ENCODE data around the gene GPR148.
"Not testable (repeated sequence)": the region's sequence is repeated elsewhere in the genome, so short reads cannot be mapped to it uniquely, and the experiment has no call there.

The GPR148 gene

DNA sequence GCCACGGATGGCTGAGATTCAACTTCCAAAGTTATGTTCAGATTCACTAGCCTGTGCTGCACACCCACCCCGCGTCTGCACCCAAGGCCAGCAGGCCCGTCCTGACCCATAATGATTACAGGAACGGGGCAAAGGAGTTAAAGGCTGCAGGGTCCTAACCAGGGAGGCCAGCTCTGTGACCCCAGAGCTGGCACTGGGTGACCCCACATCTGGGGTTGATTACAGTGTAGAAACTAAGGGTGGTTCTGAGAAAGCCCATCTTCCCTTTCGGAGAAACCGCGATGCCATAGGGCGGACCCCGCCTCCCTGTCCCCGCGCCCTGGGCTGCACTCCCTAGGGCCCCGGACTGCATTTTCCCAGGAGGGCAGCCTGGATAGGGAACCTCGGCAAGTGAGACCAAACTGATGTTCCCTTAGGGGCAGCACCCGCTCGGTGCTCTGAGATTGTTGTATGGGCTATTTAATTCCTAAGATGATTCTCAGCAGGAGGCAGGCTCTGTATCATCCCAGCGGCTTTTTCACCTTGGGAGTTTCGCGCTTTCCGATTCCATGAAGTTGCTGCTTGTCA is 2.2 kb upstream of the GPR148 start:
- TF ChIP-seq, protein P1, sequence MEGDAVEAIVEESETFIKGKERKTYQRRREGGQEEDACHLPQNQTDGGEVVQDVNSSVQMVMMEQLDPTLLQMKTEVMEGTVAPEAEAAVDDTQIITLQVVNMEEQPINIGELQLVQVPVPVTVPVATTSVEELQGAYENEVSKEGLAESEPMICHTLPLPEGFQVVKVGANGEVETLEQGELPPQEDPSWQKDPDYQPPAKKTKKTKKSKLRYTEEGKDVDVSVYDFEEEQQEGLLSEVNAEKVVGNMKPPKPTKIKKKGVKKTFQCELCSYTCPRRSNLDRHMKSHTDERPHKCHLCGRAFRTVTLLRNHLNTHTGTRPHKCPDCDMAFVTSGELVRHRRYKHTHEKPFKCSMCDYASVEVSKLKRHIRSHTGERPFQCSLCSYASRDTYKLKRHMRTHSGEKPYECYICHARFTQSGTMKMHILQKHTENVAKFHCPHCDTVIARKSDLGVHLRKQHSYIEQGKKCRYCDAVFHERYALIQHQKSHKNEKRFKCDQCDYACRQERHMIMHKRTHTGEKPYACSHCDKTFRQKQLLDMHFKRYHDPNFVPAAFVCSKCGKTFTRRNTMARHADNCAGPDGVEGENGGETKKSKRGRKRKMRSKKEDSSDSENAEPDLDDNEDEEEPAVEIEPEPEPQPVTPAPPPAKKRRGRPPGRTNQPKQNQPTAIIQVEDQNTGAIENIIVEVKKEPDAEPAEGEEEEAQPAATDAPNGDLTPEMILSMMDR (conservative IDR thresholded peaks at IDR 0.05; ENCODE audit: low read depth, low read length), result no peak
- no peak for DNase-seq (ENCODE audit: low read depth)
- H3K4me3 ChIP-seq (ENCODE audit: low read depth, low read length), result peak overlapping the region; percentile 65

DNA sequence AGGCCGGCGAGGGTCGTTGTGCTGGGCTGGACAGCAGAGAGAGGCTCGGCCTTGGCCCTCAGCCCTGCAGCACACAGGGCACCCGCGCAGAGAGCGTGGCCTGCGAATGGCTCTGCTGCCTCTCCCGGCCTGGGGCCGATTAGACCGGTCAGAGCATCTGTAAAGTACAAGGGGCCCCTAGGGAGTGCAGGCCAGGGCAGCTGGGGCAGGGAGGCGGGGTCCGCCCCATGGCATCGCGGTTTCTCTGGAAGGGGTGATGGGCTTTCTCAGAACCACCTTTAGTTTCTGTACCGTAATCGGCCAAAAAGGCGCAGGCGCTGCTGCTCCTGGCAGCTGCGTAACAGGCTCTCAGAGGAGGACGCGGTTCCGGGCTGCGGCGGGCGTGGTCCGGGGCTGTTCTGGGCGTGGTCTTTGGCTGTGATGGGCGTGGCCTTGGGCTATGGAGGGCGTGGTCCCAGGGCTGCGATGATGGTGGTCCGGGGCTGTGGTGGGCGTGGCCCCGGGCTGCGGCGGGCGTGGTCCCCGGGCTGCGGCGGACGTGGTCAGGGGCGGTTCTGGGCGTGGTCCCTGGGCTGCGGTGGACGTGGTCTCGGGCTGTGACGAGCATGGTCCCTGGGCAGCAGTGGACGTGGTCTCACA is 1.5 kb upstream of the GPR148 start:
- peak overlapping the region; percentile 65 for H3K4me3 ChIP-seq (ENCODE audit: low read depth, low read length)
- DNase-seq (ENCODE audit: low read depth), result peak; percentile 74
- TF ChIP-seq, protein P1 (conservative IDR thresholded peaks at IDR 0.05; ENCODE audit: low read depth, low read length), result no peak

DNA sequence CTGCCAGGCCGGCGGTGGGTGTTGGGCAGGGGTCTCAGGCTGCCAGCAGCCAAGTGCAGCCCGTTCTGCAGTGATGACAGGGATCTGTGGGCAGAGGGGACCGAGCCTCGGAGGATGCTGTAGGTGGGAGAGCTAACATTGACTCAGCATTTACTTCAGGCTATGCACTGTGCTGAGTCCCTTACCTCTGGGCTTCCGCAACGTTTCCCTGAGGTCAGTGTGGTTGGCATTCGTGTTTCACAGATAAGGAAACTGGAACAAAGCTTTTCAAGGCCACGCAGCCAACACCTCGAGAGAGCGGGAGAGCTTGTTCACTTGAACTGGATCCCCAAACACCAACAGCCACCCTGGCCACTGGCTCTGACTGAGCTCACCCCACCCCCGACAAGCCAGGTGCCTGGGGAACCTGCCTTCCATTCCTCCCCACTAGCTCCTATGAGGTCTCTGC is 839 bp upstream of the GPR148 start:
- peak overlapping the region; percentile 65 for H3K4me3 ChIP-seq (ENCODE audit: low read depth, low read length)
- TF ChIP-seq, protein P1 (conservative IDR thresholded peaks at IDR 0.05; ENCODE audit: low read depth, low read length), result no peak
- peak; percentile 5 for DNase-seq (ENCODE audit: low read depth)

DNA sequence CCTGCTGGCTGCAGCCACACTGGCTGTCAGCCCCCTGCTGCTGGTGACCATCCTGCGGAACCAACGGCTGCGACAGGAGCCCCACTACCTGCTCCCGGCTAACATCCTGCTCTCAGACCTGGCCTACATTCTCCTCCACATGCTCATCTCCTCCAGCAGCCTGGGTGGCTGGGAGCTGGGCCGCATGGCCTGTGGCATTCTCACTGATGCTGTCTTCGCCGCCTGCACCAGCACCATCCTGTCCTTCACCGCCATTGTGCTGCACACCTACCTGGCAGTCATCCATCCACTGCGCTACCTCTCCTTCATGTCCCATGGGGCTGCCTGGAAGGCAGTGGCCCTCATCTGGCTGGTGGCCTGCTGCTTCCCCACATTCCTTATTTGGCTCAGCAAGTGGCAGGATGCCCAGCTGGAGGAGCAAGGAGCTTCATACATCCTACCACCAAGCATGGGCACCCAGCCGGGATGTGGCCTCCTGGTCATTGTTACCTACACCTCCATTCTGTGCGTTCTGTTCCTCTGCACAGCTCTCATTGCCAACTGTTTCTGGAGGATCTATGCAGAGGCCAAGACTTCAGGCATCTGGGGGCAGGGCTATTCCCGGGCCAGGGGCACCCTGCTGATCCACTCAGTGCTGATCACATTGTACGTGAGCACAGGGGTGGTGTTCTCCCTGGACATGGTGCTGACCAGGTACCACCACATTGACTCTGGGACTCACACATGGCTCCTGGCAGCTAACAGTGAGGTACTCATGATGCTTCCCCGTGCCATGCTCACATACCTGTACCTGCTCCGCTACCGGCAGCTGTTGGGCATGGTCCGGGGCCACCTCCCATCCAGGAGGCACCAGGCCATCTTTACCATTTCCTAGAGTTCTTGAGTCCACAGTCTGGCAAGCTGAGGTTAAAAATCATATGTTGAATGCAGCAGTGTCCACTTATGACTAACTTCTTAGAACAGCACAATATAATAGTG is 741 bp downstream of the GPR148 start:
- TF ChIP-seq, protein P1 (conservative IDR thresholded peaks at IDR 0.05; ENCODE audit: low read depth, low read length), result no peak
- no peak overlapping the region for H3K4me3 ChIP-seq (ENCODE audit: low read depth, low read length)
- DNase-seq (ENCODE audit: low read depth), result no peak

DNA sequence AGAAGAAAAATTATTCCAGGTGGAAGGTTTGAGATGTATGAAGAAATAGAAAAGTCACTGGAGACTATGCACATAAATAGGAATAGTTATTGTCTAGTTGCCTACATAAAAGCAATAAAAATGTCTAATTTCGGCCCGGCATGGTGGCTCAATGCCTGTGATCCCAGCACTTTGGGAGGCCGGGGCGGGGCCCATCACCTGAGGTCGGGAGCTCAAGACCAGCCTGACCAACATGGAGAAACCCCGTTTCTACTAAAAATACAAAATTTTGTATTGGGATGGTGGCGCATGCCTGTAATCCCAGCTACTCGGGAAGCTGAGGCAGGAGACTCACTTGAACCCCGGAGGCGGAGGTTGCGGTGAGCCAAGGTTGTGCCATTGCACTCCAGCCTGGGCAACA is 3.4 kb downstream of the GPR148 start:
- H3K4me3 ChIP-seq (ENCODE audit: low read depth, low read length); DNase-seq (ENCODE audit: low read depth): not testable (repeated sequence)

DNA sequence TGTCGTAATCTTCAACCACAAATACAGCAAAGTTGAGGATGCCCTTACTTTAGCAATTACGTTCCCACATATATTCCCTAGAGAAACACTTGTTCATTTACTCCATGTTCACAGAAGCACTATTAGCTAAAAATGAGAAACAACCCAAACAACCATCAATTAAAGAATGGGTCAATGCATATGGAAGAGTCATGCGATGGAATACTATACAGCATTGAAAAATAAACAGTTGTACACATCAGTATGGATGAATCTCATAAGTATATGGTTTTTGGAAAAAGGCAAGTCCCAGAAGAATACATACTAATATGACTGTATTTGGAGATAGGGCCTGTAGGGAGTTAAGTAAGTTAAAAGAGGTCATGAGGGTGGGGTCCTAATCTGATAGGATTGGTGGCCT is 6.3 kb downstream of the GPR148 start:
- no peak for DNase-seq (ENCODE audit: low read depth)
- no peak overlapping the region for H3K4me3 ChIP-seq (ENCODE audit: low read depth, low read length)
- TF ChIP-seq, protein P1 (conservative IDR thresholded peaks at IDR 0.05; ENCODE audit: low read depth, low read length), result no peak

DNA sequence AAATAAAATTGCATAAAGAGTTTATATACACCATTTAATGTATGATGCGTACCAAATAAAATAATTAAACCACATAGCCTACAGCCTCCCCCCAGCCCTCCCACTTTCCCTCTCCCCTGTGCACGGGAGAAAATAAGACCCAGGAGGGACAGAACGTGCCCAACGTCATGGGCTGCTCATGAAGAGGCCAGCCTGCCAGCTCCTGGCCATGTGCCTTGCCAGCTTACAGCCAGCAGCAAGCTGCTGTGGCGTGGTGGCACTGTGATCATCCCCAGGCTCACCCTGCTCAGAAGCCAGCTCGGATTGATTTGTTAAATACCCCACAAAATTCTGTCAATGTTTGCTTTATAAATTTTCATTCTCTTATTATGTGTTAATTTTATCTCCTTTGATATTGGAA is 7.6 kb downstream of the GPR148 start:
- TF ChIP-seq, protein P1 (conservative IDR thresholded peaks at IDR 0.05; ENCODE audit: low read depth, low read length), result no peak
- no peak overlapping the region for H3K4me3 ChIP-seq (ENCODE audit: low read depth, low read length)
- no peak for DNase-seq (ENCODE audit: low read depth)

Measured in choroid plexus epithelial cell (primary cell).